ENCODE measurements around the gene DYRK4. TPM values are rescaled to one million over a fixed set of nuclear protein-coding genes. Genes with fewer than 3 reads are reported as not detected.

DYRK4 gene
- total RNA-seq, 2 experiments from 2014 or later = 5.4 to 7.2 TPM

DNA sequence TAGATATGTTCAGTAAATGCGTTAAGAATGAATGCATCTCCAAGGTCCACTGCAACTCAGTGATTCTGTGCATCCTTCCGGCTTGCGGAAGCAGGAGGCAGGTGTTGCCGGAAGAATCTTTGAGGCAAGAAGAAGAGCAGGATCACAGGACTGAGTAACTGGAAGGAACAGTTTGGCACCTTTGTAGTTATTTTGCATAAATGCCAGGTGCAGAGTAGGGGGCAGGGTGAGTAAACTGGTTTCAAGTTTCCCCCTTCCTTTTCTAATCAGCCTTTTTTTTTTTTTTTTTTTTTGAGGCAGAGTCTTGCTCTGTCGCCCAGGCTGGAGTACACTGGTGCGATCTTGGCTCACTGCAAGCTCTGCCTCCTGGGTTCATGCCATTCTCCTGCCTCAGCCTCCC is 22.3 kb downstream of the DYRK4 start:
- DNase-seq (no peak), ATAC-seq (ENCODE audit: poor library complexity) (no peak)
- H3K36me3 ChIP-seq (ENCODE audit: insufficient read depth, low read length) = no peaks in the 10 kb centered on the region
- no peak overlapping the region for H3K4me3 ChIP-seq (ENCODE audit: low read length)
- Mint-ChIP-seq H3K27ac (no peak overlapping the region), H3K36me3 (ENCODE audit: low read depth) (no peaks in the 10 kb centered on the region), H3K27me3 (peaks cover 4% of the 10 kb centered on the region), H3K4me1 (ENCODE audit: low read depth) (no peaks in the 10 kb centered on the region), H3K4me3 (no peak overlapping the region), H3K9me3 (no peaks in the 10 kb centered on the region)
- no peak overlapping the region for H3K27ac ChIP-seq (ENCODE audit: low read depth in 1 of 2, low read length in 2 of 2)
- POLR2A ChIA-PET = no interaction called here
- peaks cover 0 to 6% of the 10 kb centered on the region in 2 experiments for H3K27me3 ChIP-seq (ENCODE audit: control insufficient read depth in 1 of 2, insufficient read depth in 2 of 2, low read length in 2 of 2)
- no peaks in the 10 kb centered on the region for H3K4me1 ChIP-seq (ENCODE audit: insufficient read depth, low read length)
- no peaks in the 10 kb centered on the region for H3K9me3 ChIP-seq (ENCODE audit: control insufficient read depth in 1 of 2, insufficient read depth in 1 of 2, low read length in 2 of 2)
- CTCF ChIA-PET = no interaction called here
- intact Hi-C loops (cut with DNase I, micrococcal nuclease) = no loop called here
- TF ChIP-seq, protein P1, sequence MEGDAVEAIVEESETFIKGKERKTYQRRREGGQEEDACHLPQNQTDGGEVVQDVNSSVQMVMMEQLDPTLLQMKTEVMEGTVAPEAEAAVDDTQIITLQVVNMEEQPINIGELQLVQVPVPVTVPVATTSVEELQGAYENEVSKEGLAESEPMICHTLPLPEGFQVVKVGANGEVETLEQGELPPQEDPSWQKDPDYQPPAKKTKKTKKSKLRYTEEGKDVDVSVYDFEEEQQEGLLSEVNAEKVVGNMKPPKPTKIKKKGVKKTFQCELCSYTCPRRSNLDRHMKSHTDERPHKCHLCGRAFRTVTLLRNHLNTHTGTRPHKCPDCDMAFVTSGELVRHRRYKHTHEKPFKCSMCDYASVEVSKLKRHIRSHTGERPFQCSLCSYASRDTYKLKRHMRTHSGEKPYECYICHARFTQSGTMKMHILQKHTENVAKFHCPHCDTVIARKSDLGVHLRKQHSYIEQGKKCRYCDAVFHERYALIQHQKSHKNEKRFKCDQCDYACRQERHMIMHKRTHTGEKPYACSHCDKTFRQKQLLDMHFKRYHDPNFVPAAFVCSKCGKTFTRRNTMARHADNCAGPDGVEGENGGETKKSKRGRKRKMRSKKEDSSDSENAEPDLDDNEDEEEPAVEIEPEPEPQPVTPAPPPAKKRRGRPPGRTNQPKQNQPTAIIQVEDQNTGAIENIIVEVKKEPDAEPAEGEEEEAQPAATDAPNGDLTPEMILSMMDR (IDR thresholded peaks at IDR 0.05) = no peak

DNA sequence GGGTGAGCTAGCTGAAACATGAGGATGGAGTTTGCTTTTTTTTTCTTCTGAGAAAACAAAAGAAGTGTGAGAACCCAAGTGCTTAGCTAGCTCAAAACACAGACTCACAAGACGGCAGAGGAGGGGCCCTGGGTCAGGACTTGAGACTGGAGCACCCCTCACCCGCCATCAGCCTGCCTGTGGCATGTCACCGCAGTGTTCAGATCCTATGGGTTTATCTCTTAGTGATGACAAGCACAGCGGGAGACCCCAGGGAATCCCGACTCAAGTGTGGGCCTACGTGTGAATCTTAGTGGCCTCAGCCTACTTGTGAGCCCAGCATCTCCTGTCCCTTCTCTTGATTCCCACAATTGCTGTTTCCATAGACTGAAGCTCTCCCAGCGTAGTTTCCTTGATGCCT is 22.9 kb downstream of the DYRK4 start:
- Histone ChIP-seq H3K4me3 (ENCODE audit: low read length) (no peak overlapping the region), H3K9me3 (ENCODE audit: control insufficient read depth in 1 of 2, insufficient read depth in 1 of 2, low read length in 2 of 2) (no peaks in the 10 kb centered on the region), H3K27ac (ENCODE audit: low read depth in 1 of 2, low read length in 2 of 2) (no peak overlapping the region), H3K4me1 (ENCODE audit: insufficient read depth, low read length) (no peaks in the 10 kb centered on the region), H3K36me3 (ENCODE audit: insufficient read depth, low read length) (no peaks in the 10 kb centered on the region), H3K27me3 (ENCODE audit: control insufficient read depth in 1 of 2, insufficient read depth in 2 of 2, low read length in 2 of 2) (peaks cover 0 to 3% of the 10 kb centered on the region in 2 experiments)
- intact Hi-C loops (cut with DNase I, micrococcal nuclease) = no loop called here
- no peaks in the 10 kb centered on the region for H3K4me1 Mint-ChIP-seq (ENCODE audit: low read depth)
- no peak for DNase-seq
- no peak overlapping the region for H3K27ac Mint-ChIP-seq
- TF ChIP-seq, protein P1 (IDR thresholded peaks at IDR 0.05) = no peak
- H3K9me3 Mint-ChIP-seq = no peaks in the 10 kb centered on the region
- H3K36me3 Mint-ChIP-seq (ENCODE audit: low read depth) = no peaks in the 10 kb centered on the region
- ChIA-PET CTCF (no interaction called here), POLR2A (no interaction called here)
- no peak for ATAC-seq (ENCODE audit: poor library complexity)
- H3K4me3 Mint-ChIP-seq = no peak overlapping the region
- peaks cover 4% of the 10 kb centered on the region for H3K27me3 Mint-ChIP-seq

DNA sequence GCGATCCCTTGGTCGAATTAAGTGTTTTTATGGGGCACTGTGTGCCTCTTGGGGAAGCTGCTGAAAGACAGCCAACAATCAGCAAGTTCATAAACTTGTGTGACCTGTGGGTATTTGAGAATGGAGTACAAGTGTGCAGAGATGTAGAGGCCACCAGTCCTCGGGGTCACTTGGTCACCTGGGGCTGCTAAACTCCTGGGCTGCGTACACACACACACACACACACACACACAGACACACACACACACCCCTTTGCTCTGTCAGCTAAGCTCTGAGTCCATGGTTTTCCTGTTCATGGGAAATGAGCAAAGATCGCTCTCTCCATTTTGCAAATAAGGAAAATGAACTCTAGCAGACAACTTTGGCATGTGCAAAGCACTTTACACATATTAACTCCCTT is 24.5 kb downstream of the DYRK4 start:
- H3K9me3 Mint-ChIP-seq = no peaks in the 10 kb centered on the region
- DNase-seq (no peak), ATAC-seq (ENCODE audit: poor library complexity) (no peak)
- Histone ChIP-seq H3K9me3 (ENCODE audit: control insufficient read depth in 1 of 2, insufficient read depth in 1 of 2, low read length in 2 of 2) (no peaks in the 10 kb centered on the region), H3K4me3 (ENCODE audit: low read length) (no peak overlapping the region), H3K4me1 (ENCODE audit: insufficient read depth, low read length) (no peaks in the 10 kb centered on the region), H3K36me3 (ENCODE audit: insufficient read depth, low read length) (no peaks in the 10 kb centered on the region), H3K27me3 (ENCODE audit: control insufficient read depth in 1 of 2, insufficient read depth in 2 of 2, low read length in 2 of 2) (no peaks in the 10 kb centered on the region), H3K27ac (ENCODE audit: low read depth in 1 of 2, low read length in 2 of 2) (no peak overlapping the region)
- no peak overlapping the region for H3K4me3 Mint-ChIP-seq
- no peaks in the 10 kb centered on the region for H3K36me3 Mint-ChIP-seq (ENCODE audit: low read depth)
- intact Hi-C loops (cut with DNase I, micrococcal nuclease) = no loop called here
- H3K4me1 Mint-ChIP-seq (ENCODE audit: low read depth) = no peaks in the 10 kb centered on the region
- POLR2A ChIA-PET = no interaction called here
- H3K27ac Mint-ChIP-seq = no peak overlapping the region
- CTCF ChIA-PET = interaction anchor here (0.6 kb wide), 1 partner anchor 8 kb away, joined by 3 read pairs; no protein-coding TSS in a partner anchor
- H3K27me3 Mint-ChIP-seq = peaks cover 4% of the 10 kb centered on the region
- TF ChIP-seq, protein P1 (IDR thresholded peaks at IDR 0.05) = no peak

Data from CD4-positive, alpha-beta T cell (primary cell).